Osteoblast (primary cell): ENCODE results near the gene MACROD2. TPM values are rescaled to one million over a fixed set of nuclear protein-coding genes. Genes with fewer than 3 reads are reported as not detected.

Source experiments
- DNase-seq: peaks from one replicate; pipeline ENCODE4 v3.0.0; 2011; ENCODE audit warnings: low spot score, mixed read lengths; ENCODE audit not compliant: insufficient read length; ENCODE audit errors: missing footprints
- H2AFZ ChIP-seq: 2 replicates; pipeline ENCODE4 v1.6.0; 2011; ENCODE audit warnings: mild to moderate bottlenecking, low read length
- H3K27ac ChIP-seq: 2 replicates; pipeline ENCODE4 v1.5.1; 2011; ENCODE audit warnings: mild to moderate bottlenecking, low read depth, low read length, moderate library complexity
- H3K27me3 ChIP-seq: 2 replicates; pipeline ENCODE4 v1.6.0; 2012; ENCODE audit warnings: mild to moderate bottlenecking, control low read depth, inconsistent platforms, low read length, moderate library complexity; ENCODE audit not compliant: insufficient read depth
- H3K36me3 ChIP-seq: 2 replicates; pipeline ENCODE4 v1.5.1; 2011; ENCODE audit warnings: mild to moderate bottlenecking, low read length, control low read depth, moderate library complexity; ENCODE audit not compliant: insufficient read depth
- H3K4me1 ChIP-seq: 2 replicates; pipeline ENCODE4 v1.5.1; 2011; ENCODE audit warnings: mild to moderate bottlenecking, low read length, control low read depth, moderate library complexity; ENCODE audit not compliant: insufficient read depth
- H3K4me2 ChIP-seq: 2 replicates; pipeline ENCODE4 v1.6.0; 2011; ENCODE audit warnings: mild to moderate bottlenecking, low read length; ENCODE audit not compliant: insufficient read depth
- H3K4me3 ChIP-seq: fragments of 200-600 bp; sonication (generic); 3 replicates; pipeline ENCODE4 v1.5.1; 2012; ENCODE audit warnings: mild to moderate bottlenecking, low read length, inconsistent platforms; ENCODE audit not compliant: insufficient read depth
- H3K79me2 ChIP-seq: 2 replicates; pipeline ENCODE4 v1.6.0; 2012; ENCODE audit warnings: mild to moderate bottlenecking, low read length, control low read depth, inconsistent platforms; ENCODE audit not compliant: insufficient read depth
- H3K9me3 ChIP-seq: 2 replicates; pipeline ENCODE4 v1.5.1; 2011; ENCODE audit warnings: low read depth, low read length, control low read depth
- H4K20me1 ChIP-seq: 2 replicates; pipeline ENCODE4 v1.6.0; 2012; ENCODE audit warnings: mild to moderate bottlenecking, low read length, control low read depth; ENCODE audit not compliant: insufficient read depth
- CTCF ChIP-seq: IDR thresholded peaks from 2 replicates; pipeline ENCODE4 v1.5.1; 2011; ENCODE audit warnings: mild to moderate bottlenecking, low read depth, low read length, moderate library complexity; ENCODE audit errors: extremely low read depth
- total RNA-seq: library from RNA; depleted of rRNA; stranded (reverse); fragments of >200 nt; gene quantifications from 2 replicates; pipeline ENCODE4 v1.2.3, GENCODE V29; 2012

The MACROD2 gene
- total RNA-seq, 1 donor: 4.0 TPM

DNA sequence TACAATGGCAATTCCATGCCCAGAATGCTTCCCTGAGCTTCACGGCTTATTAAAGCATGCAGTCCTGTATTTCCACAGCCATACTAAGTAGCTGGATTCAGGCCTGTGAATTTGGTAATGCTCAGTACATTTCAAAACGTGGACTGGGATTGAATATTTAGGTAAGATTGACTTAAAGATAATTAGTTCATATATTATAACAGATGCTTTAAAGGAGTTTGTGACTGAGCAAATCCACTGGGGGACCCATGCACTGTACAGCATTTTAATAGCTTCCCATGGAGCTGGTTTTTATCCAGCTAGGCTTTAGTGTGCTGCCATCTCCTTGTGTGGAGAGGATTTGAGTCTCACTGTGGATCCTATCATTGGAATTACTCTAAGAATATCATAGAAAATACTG lies 763.0 kb downstream of the MACROD2 start:
- Histone ChIP-seq H3K36me3 (no peaks in the 10 kb centered on the region), H3K27ac (no peak overlapping the region), H4K20me1 (no peaks in the 10 kb centered on the region), H3K4me3 (no peak overlapping the region), H3K79me2 (no peaks in the 10 kb centered on the region), H3K27me3 (no peaks in the 10 kb centered on the region), H3K9me3 (no peaks in the 10 kb centered on the region), H3K4me1 (no peaks in the 10 kb centered on the region), H3K4me2 (no peak overlapping the region), H2AFZ (no peak overlapping the region)
- no peak for DNase-seq
- no peak for TF ChIP-seq CTCF

GRCh38 chr20:14759979-14760378 lies 764.7 kb downstream of the MACROD2 start:
- no peak for TF ChIP-seq CTCF
- no peak overlapping the region for H3K4me2 ChIP-seq
- H3K36me3 ChIP-seq: no peaks in the 10 kb centered on the region
- no peaks in the 10 kb centered on the region for H3K4me1 ChIP-seq
- H3K79me2 ChIP-seq: no peaks in the 10 kb centered on the region
- no peak overlapping the region for H2AFZ ChIP-seq
- no peaks in the 10 kb centered on the region for H3K9me3 ChIP-seq
- no peak for DNase-seq
- no peaks in the 10 kb centered on the region for H4K20me1 ChIP-seq
- no peak overlapping the region for H3K4me3 ChIP-seq
- no peak overlapping the region for H3K27ac ChIP-seq
- no peaks in the 10 kb centered on the region for H3K27me3 ChIP-seq

- DNase-seq: no peak
- H2AFZ ChIP-seq: no peak overlapping the region
- no peak for TF ChIP-seq CTCF
- no peak overlapping the region for H3K4me3 ChIP-seq
- H4K20me1 ChIP-seq: no peaks in the 10 kb centered on the region
- H3K4me2 ChIP-seq: no peak overlapping the region
- no peaks in the 10 kb centered on the region for H3K4me1 ChIP-seq
- H3K9me3 ChIP-seq: no peaks in the 10 kb centered on the region
- no peak overlapping the region for H3K27ac ChIP-seq
- H3K36me3 ChIP-seq: no peaks in the 10 kb centered on the region
- H3K27me3 ChIP-seq: no peaks in the 10 kb centered on the region
- no peaks in the 10 kb centered on the region for H3K79me2 ChIP-seq
Measured at GRCh38 chr20:14761903-14762302, 766.6 kb downstream of the MACROD2 start.

DNA sequence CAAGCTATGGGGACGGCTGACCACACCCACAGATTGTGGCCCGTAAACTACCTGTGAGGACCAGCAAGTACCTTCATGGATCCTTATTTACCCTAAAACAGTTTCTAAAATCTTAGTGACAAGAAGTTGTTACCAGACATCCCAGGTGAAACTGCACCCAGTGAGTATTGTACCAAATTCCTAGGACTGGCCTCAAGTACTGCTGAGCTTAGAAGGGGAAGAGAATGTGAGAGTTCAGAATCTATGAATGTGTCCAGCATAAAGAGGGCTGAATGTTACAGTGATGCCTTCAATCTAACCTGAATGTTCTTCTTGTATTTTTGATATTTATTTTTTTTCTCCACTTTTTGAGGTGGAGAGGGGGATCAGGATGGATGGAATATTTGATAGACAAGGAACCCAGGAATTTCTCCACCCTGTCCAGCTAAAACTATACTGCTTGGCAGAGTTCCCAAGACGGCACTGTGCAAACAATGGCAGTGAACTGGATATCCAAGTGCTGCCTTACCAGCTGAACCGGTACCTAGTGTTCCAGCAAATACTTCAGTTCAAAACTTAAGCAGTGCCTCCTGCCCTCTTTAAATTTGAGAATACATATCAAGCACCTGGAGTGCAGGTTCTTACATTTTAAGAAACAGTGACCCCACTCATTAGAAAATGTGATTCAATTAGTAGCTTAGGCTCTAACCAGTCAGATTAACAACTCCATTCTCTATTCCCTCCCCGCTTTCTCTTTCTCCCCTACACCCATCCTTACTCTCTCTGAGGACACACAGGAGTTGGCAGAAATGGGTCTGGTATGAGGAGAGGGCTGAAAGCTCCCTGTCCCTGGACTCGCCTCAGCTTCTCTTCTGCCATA lies 769.4 kb downstream of the MACROD2 start:
- no peak for TF ChIP-seq CTCF

More for the DNA sequence above, 769.4 kb downstream of the MACROD2 start:
- Histone ChIP-seq H3K4me1 (no peaks in the 10 kb centered on the region), H3K4me2 (no peak overlapping the region), H3K27me3 (no peaks in the 10 kb centered on the region), H3K36me3 (no peaks in the 10 kb centered on the region), H3K9me3 (no peaks in the 10 kb centered on the region), H4K20me1 (no peaks in the 10 kb centered on the region), H3K79me2 (no peaks in the 10 kb centered on the region), H3K4me3 (no peak overlapping the region), H2AFZ (no peak overlapping the region), H3K27ac (no peak overlapping the region)
- DNase-seq: no peak
